DOHH2 (cell line): ENCODE results near the gene TYMP.
"Not testable (repeated sequence)": the region's sequence is repeated elsewhere in the genome, so short reads cannot be mapped to it uniquely, and the experiment has no call there.

Experiments
- H3F3A ChIP-seq: fragments of 200-600 bp; sonication (generic), shearing (Covaris generic); 2 replicates; pipeline ENCODE4 v1.6.0; 2016; ENCODE audit warnings: antibody characterized with exemption, mild to moderate bottlenecking; ENCODE audit not compliant: control insufficient read depth, insufficient read depth
- H3K27ac ChIP-seq: fragments of 200-600 bp; sonication (generic); 2 replicates; pipeline ENCODE4 v1.5.1; 2014; ENCODE audit warnings: low read depth, mild to moderate bottlenecking, low read length, moderate library complexity
- H3K27me3 ChIP-seq: fragments of 200-600 bp; sonication (generic); 2 replicates; pipeline ENCODE4 v1.6.1; 2014; ENCODE audit warnings: mild to moderate bottlenecking, low read length, mixed read lengths; ENCODE audit not compliant: control insufficient read depth
- H3K36me3 ChIP-seq: fragments of 200-600 bp; sonication (generic); 2 replicates; pipeline ENCODE4 v1.6.1; 2014; ENCODE audit warnings: mild to moderate bottlenecking, low read length, moderate library complexity, mixed read lengths; ENCODE audit not compliant: control insufficient read depth
- H3K4me1 ChIP-seq: fragments of 200-600 bp; sonication (generic); 2 replicates; pipeline ENCODE4 v1.6.1; 2014; ENCODE audit warnings: mild to moderate bottlenecking, low read length, mixed read lengths; ENCODE audit not compliant: control insufficient read depth
- H3K4me2 ChIP-seq: fragments of 200-600 bp; sonication (generic); 2 replicates; pipeline ENCODE4 v1.6.0; 2014; ENCODE audit warnings: mild to moderate bottlenecking, low read length, moderate library complexity
- H3K4me3 ChIP-seq: fragments of 200-600 bp; sonication (generic); 2 replicates; pipeline ENCODE4 v1.5.1; 2014; ENCODE audit warnings: mild to moderate bottlenecking, low read length, mixed read lengths
- H3K79me2 ChIP-seq: fragments of 200-600 bp; sonication (generic); 2 replicates; pipeline ENCODE4 v1.6.1; 2014; ENCODE audit warnings: mild to moderate bottlenecking, low read length, mixed read lengths; ENCODE audit not compliant: control insufficient read depth
- H3K9me2 ChIP-seq: fragments of 200-600 bp; sonication (generic); replicated peaks from 2 replicates; pipeline ENCODE4 v1.6.1; 2014; ENCODE audit warnings: mild to moderate bottlenecking, low read length, mixed read lengths; ENCODE audit not compliant: control insufficient read depth
- H3K9me3 ChIP-seq: fragments of 200-600 bp; sonication (generic); 2 replicates; pipeline ENCODE4 v1.6.1; 2014; ENCODE audit warnings: antibody characterized with exemption, low read length, mixed read lengths; ENCODE audit not compliant: control insufficient read depth, insufficient read depth
- H4K20me1 ChIP-seq: fragments of 200-600 bp; sonication (generic); 2 replicates; pipeline ENCODE4 v1.6.0; 2014; ENCODE audit warnings: low read depth, mild to moderate bottlenecking, antibody characterized with exemption, low read length, moderate library complexity; ENCODE audit not compliant: control insufficient read depth, insufficient read depth
- EZH2phosphoT487 ChIP-seq: fragments of 200-600 bp; sonication (generic); IDR thresholded peaks from 2 replicates; pipeline ENCODE4 v1.6.1; 2017; ENCODE audit warnings: borderline replicate concordance, mild to moderate bottlenecking, antibody characterized with exemption, low read length, moderate library complexity, mixed read lengths
- TF ChIP-seq, protein P1 (sequence below): fragments of 200-600 bp; sonication (generic); IDR thresholded peaks from one replicate; pipeline ENCODE4 v1.5.1; 2014; ENCODE audit warnings: antibody characterized with exemption, mild to moderate bottlenecking, low read depth, low read length; ENCODE audit not compliant: poor library complexity, severe bottlenecking

Gene TYMP

GRCh38 chr22:50521710-50522109, 8.1 kb downstream of the TYMP start:
- peaks cover 76% of the 10 kb centered on the region for H3K36me3 ChIP-seq
- H3K4me2 ChIP-seq: no peak overlapping the region

GRCh38 chr22:50520826-50521453, 8.9 kb downstream of the TYMP start:
- peaks cover 83% of the 10 kb centered on the region for H3K36me3 ChIP-seq
- H3K4me1 ChIP-seq: peaks cover 11% of the 10 kb centered on the region
- peaks cover 66% of the 10 kb centered on the region for H3K79me2 ChIP-seq

More at GRCh38 chr22:50521710-50522109, 8.1 kb downstream of the TYMP start:
- no peaks in the 10 kb centered on the region for H3K9me3 ChIP-seq
- TF ChIP-seq EZH2phosphoT487: no peak
- TF ChIP-seq, protein P1, sequence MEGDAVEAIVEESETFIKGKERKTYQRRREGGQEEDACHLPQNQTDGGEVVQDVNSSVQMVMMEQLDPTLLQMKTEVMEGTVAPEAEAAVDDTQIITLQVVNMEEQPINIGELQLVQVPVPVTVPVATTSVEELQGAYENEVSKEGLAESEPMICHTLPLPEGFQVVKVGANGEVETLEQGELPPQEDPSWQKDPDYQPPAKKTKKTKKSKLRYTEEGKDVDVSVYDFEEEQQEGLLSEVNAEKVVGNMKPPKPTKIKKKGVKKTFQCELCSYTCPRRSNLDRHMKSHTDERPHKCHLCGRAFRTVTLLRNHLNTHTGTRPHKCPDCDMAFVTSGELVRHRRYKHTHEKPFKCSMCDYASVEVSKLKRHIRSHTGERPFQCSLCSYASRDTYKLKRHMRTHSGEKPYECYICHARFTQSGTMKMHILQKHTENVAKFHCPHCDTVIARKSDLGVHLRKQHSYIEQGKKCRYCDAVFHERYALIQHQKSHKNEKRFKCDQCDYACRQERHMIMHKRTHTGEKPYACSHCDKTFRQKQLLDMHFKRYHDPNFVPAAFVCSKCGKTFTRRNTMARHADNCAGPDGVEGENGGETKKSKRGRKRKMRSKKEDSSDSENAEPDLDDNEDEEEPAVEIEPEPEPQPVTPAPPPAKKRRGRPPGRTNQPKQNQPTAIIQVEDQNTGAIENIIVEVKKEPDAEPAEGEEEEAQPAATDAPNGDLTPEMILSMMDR: no peak
- peaks cover 13% of the 10 kb centered on the region for H3K4me1 ChIP-seq
- no peak overlapping the region for H3K27ac ChIP-seq
- peaks cover 62% of the 10 kb centered on the region for H3K79me2 ChIP-seq
- no peaks in the 10 kb centered on the region for H3F3A ChIP-seq
- no peaks in the 10 kb centered on the region for H3K9me2 ChIP-seq
- H3K4me3 ChIP-seq: no peak overlapping the region
- no peaks in the 10 kb centered on the region for H3K27me3 ChIP-seq
- 0 out of 2 replicates have a peak, but pooled peaks cover 3% of the 10 kb centered on the region for H4K20me1 ChIP-seq

GRCh38 chr22:50520184-50520583, 9.6 kb downstream of the TYMP start:
- not testable (repeated sequence) for H3K9me3 ChIP-seq, H3K4me2 ChIP-seq, H4K20me1 ChIP-seq, H3K4me3 ChIP-seq, H3F3A ChIP-seq, H3K9me2 ChIP-seq, H3K27ac ChIP-seq, H3K27me3 ChIP-seq
- Histone ChIP-seq H3K79me2 (peaks cover 70% of the 10 kb centered on the region), H3K36me3 (peaks cover 83% of the 10 kb centered on the region), H3K4me1 (peaks cover 11% of the 10 kb centered on the region)

More at GRCh38 chr22:50520826-50521453, 8.9 kb downstream of the TYMP start:
- Histone ChIP-seq H3K9me2 (no peaks in the 10 kb centered on the region), H3K27me3 (no peaks in the 10 kb centered on the region), H3K27ac (no peak overlapping the region), H3K4me3 (no peak overlapping the region), H3K4me2 (no peak overlapping the region), H3K9me3 (no peaks in the 10 kb centered on the region), H3F3A (no peaks in the 10 kb centered on the region), H4K20me1 (0 out of 2 replicates have a peak, but pooled peaks cover 3% of the 10 kb centered on the region)
- TF ChIP-seq EZH2phosphoT487: no peak
- TF ChIP-seq, protein P1: no peak

DNA sequence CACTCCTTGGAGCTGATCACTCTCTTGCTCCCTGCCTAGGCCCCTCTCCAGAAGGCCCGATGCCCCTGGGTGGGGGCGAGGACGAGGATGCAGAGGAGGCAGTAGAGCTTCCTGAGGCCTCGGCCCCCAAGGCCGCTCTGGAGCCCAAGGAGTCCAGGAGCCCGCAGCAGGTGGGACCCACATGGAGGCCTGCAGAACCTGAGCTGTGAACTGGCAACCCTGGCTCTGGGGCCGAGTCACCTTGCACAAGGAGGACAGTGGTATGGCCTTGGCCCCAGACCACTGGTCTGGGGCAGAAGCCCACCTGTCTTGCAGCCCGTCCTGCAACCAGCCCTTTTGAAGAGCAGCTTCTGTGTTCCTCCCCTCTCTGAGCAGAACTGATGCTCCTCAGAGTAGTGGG, 10.7 kb downstream of the TYMP start:
- peaks cover 81% of the 10 kb centered on the region for H3K36me3 ChIP-seq

More for the DNA sequence above, 10.7 kb downstream of the TYMP start:
- Histone ChIP-seq H3K4me1 (peaks cover 6% of the 10 kb centered on the region), H3K4me3 (no peak overlapping the region), H4K20me1 (0 out of 2 replicates have a peak, but pooled peaks cover 3% of the 10 kb centered on the region), H3K9me2 (no peaks in the 10 kb centered on the region), H3K27me3 (no peaks in the 10 kb centered on the region), H3K4me2 (no peak overlapping the region), H3K27ac (no peak overlapping the region), H3F3A (no peaks in the 10 kb centered on the region), H3K9me3 (no peaks in the 10 kb centered on the region), H3K79me2 (peaks cover 70% of the 10 kb centered on the region)
- no peak for TF ChIP-seq EZH2phosphoT487
